HepG2 (cell line): ENCODE data around the gene NR1H2. TPM values are rescaled to one million over a fixed set of nuclear protein-coding genes. Genes with fewer than 3 reads are reported as not detected.

Source experiments
- FOXP4 ChIP-seq: sonication (generic); formaldehyde crosslinking; IDR thresholded peaks from 2 replicates; pipeline ENCODE4 v1.4.0; 2020; ENCODE audit warnings: missing genetic modification reagents
- REL ChIP-seq: sonication (generic); formaldehyde crosslinking; conservative IDR thresholded peaks from 2 replicates; pipeline ENCODE4 v1.8.0; 2022; ENCODE audit warnings: mild to moderate bottlenecking, missing genetic modification reagents, moderate library complexity
- SP5 ChIP-seq: IDR thresholded peaks from 2 replicates; pipeline ENCODE4 v1.6.1; 2016; ENCODE audit warnings: low read depth, borderline replicate concordance
- ZHX2 ChIP-seq, 2 experiments: sonication (generic) in 1 of 2; formaldehyde crosslinking in 1 of 2; IDR thresholded peaks; 2 replicates each; pipeline versions ENCODE4 v1.6.1 to v1.9.0; 2014 to 2022; ENCODE audit warnings: antibody characterized with exemption in 1 of 2, borderline replicate concordance in 1 of 2, inconsistent platforms in 1 of 2, low read depth in 1 of 2, missing genetic modification reagents in 1 of 2
- polyA plus RNA-seq, 8 experiments: library from polyadenylated mRNA; depleted of rRNA in 3 of 8; stranded (reverse) in 7 of 8; unstranded in 1 of 8; fragments of >200 nt; fragmentation: Illumina TruSeq in 4 of 8; extraction: Trizol in 4 of 8; gene quantifications; 2 replicates each; pipeline versions ENCODE4 v1.2.1 to v1.2.3, GENCODE V29; 2011 to 2016; ENCODE audit warnings: low read depth in 4 of 8, missing spikeins in 1 of 8, mixed read lengths in 1 of 8; ENCODE audit not compliant: insufficient read depth in 1 of 8
- total RNA-seq, 5 experiments: library from RNA; depleted of rRNA; stranded (reverse); fragments of >200 nt; fragmentation: Illumina TruSeq; extraction: Trizol; gene quantifications; 2 replicates each; pipeline ENCODE4 v1.2.3, GENCODE V29; 2016; ENCODE audit warnings: low read depth in 1 of 5

The NR1H2 gene
- total and polyA plus RNA-seq, 2 of the 13 experiments (the other 11 are each of a cell fraction or from before 2014, with no cell fraction given), result 10.3 to 13.5 TPM

- no peak for TF ChIP-seq FOXP4 (CRISPR knock-in tag)
- peak; percentile 36; the same call in 1 of the 2 replicates for TF ChIP-seq SP5 (CRISPR knock-in tag)
- TF ChIP-seq ZHX2 (IDR thresholded peaks at IDR 0.05; ENCODE audit: low read depth), result no peak
- no peak for TF ChIP-seq ZHX2 (CRISPR knock-in tag; IDR thresholded peaks at IDR 0.05; ENCODE audit: borderline replicate concordance)
- TF ChIP-seq REL, result 0 out of 2 replicates have a peak, but pooled peaks have one; percentile 34
Observed at GRCh38 chr19:50330365-50331078, 45.7 kb upstream of the NR1H2 start (continued).
